Measurements from ENCODE around the gene FXR2. TPM values are rescaled to one million over a fixed set of nuclear protein-coding genes. Genes with fewer than 3 reads are reported as not detected.

The FXR2 gene
- total and polyA plus RNA-seq, 9 of the 15 experiments (the other 6 are each of a cell fraction or from before 2014, with no cell fraction given), result 2.0 to 49.3 (median 24.5) TPM

- peak; percentile 55; the same call in 1 of the 2 replicates for TF ChIP-seq ARID3A (IDR thresholded peaks at IDR 0.05; ENCODE audit: borderline replicate concordance, low read depth, low read length)
- peak; percentile 52 for TF ChIP-seq CCNT2 (IDR thresholded peaks at IDR 0.05; ENCODE audit: borderline replicate concordance, extremely low read depth, insufficient read length, low read depth, low read length)
- TF ChIP-seq GTF2B (IDR thresholded peaks at IDR 0.05; ENCODE audit: extremely low read depth, insufficient read length), result peak; percentile 62
- peak; percentile 58 for TF ChIP-seq PCBP2 (IDR thresholded peaks at IDR 0.05; ENCODE audit: low read depth, low read length, poor library complexity, severe bottlenecking)
- TF ChIP-seq ZNF655 (CRISPR knock-in tag; IDR thresholded peaks at IDR 0.05), result no peak
- TF ChIP-seq PHF8 (IDR thresholded peaks at IDR 0.05; ENCODE audit: borderline replicate concordance, low read length), result peak; percentile 77
- no peak for TF ChIP-seq ZBTB43 (CRISPR knock-in tag; IDR thresholded peaks at IDR 0.05)
- TF ChIP-seq CBX8 (IDR thresholded peaks at IDR 0.05; ENCODE audit: borderline replicate concordance, extremely low read depth, low read depth, low read length, poor library complexity, severe bottlenecking), result no peak
- TF ChIP-seq NR4A1 (CRISPR knock-in tag; IDR thresholded peaks at IDR 0.05), result no peak
- no peak for TF ChIP-seq NR4A1 (tag; IDR thresholded peaks at IDR 0.05)
- peak; percentile 47 for TF ChIP-seq NCOR1 (IDR thresholded peaks at IDR 0.05)
- peak; percentile 48 for TF ChIP-seq NFIC (IDR thresholded peaks at IDR 0.05)
- TF ChIP-seq HNRNPH1 (optimal IDR thresholded peaks at IDR 0.05; ENCODE audit: low read depth, low read length), result peak; percentile 82
- TF ChIP-seq POLR2AphosphoS5 (IDR thresholded peaks at IDR 0.05; ENCODE audit: control insufficient read depth, insufficient read depth, low read depth, low read length), result peak; percentile 97
- TF ChIP-seq PKNOX1 (IDR thresholded peaks at IDR 0.05), result peak; percentile 100
- no peak for TF ChIP-seq ZNF354B (CRISPR knock-in tag; IDR thresholded peaks at IDR 0.05)
- TF ChIP-seq MTA3 (IDR thresholded peaks at IDR 0.05; ENCODE audit: borderline replicate concordance), result peak; percentile 95
- TF ChIP-seq NR3C1 (CRISPR knock-in tag; IDR thresholded peaks at IDR 0.05), result no peak; the same call in 1 of the 2 replicates
- TF ChIP-seq TAF1 (IDR thresholded peaks at IDR 0.05; ENCODE audit: control insufficient read depth, extremely low read depth, insufficient read depth, low read length, severe bottlenecking), result peak; percentile 90
- peak; percentile 98 for TF ChIP-seq NFYB (IDR thresholded peaks at IDR 0.05; ENCODE audit: extremely low read depth, insufficient read length)
- peak; percentile 81; the same call in 1 of the 2 replicates for TF ChIP-seq HNRNPL (IDR thresholded peaks at IDR 0.05; ENCODE audit: low read depth, low read length)
Observed at GRCh38 chr17:7572588-7573323, 41.9 kb downstream of the FXR2 start (continued).

Data from K562 (cell line).